ENCODE data around the gene TTC27.

DNA sequence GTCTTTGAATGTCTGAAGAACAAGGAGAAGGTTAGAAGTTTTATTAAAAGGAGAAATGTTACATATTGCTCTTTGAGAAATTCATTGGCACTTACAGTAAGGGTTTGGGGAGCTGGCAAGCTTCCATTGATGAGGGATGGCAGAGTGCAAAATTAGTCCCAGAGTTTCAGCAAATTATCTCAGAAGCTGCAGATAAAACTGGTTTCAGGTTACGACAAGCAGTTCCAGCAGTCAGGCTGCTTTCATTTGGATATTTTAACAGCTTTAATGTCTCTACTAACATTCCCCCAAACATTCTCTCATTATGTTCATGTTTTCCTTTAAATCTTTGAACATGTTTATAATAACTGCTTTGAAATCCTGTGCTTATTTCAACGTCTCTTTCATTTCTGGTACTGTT, 153.1 kb downstream of the TTC27 start:
- no peak for TF ChIP-seq EZH2 (IDR thresholded peaks at IDR 0.05; ENCODE audit: borderline replicate concordance, low read depth, low read length, severe bottlenecking)
- TF ChIP-seq CTCF (IDR thresholded peaks at IDR 0.05; ENCODE audit: borderline replicate concordance, extremely low read depth, low read length, poor library complexity, severe bottlenecking): no peak

Measured in DND-41 (cell line).